Suppressor macrophage treated with lipopolysaccharide for 4 hours (primary cell): Measurements from ENCODE around the gene FAM227A.
"Not testable (repeated sequence)": the region's sequence is repeated elsewhere in the genome, so short reads cannot be mapped to it uniquely, and the experiment has no call there.

Source experiments
- DNase-seq: peaks from one replicate; pipeline ENCODE4 v3.0.0-alpha.2; 2020

FAM227A gene

GRCh38 chr22:38657045-38657909 lies 1.1 kb upstream of the FAM227A start:
- DNase-seq: peak; percentile 15

DNA sequence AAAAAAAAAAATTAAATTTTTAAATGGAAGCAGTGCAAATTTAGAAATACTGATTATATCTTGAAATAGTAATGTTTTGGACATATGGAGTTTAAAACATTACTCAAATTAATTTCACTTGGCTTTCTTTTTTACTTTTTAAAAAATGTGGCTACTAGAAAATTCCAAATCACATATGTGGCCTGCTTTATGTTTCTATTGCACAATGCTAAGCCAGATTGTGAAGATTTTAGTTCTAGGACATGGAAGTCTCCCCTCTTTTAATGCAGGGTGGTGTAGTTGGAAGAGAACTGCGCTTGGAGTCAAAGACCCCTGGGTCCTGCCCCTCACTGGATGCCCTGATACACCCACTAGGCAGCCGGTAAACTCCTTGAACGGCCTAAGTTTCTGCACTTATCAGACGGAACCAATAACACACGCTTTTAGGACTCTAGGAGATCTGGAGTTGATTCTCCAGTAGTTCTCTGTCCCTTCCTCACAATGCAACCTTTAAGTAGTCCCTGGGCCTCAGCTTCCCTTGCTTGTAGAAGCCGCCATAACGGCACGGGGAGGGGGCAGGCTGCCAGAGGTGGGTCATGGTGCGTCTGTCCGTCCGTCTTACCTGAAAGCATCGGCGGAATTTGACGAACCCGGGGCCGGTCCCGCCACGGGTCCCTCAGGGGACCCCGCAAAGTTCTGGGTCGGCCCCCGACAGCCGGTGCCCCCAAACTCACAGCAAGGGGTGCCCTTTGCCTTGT lies 505 bp downstream of the FAM227A start:
- DNase-seq: no peak

- DNase-seq: no peak
Measured at GRCh38 chr22:38653741-38654140, 2.5 kb downstream of the FAM227A start.

- DNase-seq: no peak
Measured at GRCh38 chr22:38652859-38653258, 3.3 kb downstream of the FAM227A start.

DNA sequence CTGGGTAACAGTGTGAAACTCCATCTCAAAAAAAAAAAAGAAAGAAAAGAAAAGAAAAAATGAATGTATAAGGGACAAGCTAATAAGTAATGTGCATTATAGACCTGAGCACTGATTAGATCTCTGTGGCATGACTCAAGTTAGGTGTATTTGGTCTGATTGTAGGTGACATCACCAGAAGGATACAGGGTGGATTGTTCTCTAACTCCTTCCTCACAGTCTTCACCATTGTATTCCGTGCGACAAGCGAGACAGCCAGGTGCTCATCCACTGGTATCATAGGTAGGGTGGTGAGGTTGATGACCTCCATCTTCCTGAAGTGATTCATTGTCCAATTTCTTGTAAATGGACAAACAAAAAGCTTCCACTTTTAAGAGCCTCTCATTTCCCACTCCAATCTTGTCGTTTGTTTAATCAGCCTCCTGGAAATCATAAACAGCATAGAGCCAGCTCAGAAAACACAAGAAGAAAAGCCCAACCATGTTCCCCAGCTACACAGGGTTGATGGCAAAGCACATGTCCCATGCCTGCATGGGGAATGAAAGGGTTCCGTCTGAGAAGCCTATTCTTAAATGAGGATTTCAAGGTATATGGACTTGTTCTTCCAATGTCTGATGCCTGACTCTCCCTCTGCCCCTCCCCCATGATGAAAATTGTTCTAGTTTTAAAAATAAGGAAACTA lies 6.2 kb downstream of the FAM227A start:
- no peak for DNase-seq

- no peak for DNase-seq
Measured at GRCh38 chr22:38645430-38645829, 10.8 kb downstream of the FAM227A start.

DNA sequence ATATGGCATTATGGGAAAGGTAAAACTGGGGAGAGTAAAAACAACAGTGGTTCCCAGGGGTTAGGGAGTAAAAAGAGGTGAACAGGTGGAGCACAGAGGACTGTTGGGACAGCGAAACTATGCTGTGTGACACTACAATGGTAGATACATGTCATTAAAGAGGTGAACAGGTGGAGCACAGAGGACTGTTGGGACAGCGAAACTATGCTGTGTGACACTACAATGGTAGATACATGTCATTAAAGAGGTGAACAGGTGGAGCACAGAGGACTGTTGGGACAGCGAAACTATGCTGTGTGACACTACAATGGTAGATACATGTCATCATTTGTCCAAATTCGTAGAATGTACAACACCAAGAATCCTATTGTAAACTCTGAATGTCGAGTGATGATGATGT lies 11.9 kb downstream of the FAM227A start:
- not testable (repeated sequence) for DNase-seq

DNA sequence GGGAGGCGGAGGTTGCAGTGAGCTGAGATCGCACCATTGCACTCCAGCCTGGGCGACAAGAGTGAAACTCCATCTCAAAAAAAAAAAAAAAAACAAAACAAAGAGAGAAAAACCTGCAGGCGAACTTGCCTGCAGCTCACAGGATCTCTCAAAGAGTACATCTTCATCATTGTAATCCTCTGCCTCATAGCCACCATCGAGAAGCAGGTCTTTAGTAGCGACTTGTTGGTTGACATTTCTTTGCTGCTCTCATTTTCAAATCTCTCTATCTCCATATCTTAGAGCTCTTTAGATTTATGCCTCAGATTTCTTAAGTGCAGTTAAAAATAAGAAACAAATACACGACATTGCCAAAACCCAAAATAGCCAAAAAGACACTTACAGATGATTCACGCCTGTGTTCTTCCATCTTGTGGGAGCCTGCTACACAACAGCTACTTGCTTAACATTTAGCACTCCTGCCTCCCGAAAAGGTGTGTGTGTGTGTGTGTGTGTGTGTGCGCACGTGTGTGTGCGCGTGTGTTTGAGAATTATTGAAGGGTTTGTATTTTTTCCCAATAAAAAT lies 14.6 kb downstream of the FAM227A start:
- DNase-seq: no peak

DNA sequence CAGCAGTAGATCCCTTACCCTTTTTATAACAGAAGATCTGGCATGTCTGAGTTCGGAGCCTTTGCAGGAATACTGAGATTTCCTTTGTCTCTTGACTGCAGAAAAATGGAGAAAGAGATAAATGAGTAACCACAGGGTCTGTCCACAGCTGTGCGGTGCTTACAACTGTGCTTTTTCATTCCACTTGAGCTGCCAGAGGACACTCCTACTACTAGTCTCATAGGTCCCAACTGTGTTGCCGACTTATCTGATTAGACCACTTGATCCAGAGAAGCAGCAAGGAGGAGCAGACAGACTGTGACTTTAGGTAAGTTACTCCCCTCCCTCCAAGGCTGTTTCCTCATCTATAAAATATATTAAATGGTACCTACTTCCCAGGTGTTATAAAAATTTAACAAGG lies 17.5 kb downstream of the FAM227A start:
- no peak for DNase-seq

- DNase-seq: no peak
Measured at GRCh38 chr22:38638216-38638615, 18.0 kb downstream of the FAM227A start.

DNA sequence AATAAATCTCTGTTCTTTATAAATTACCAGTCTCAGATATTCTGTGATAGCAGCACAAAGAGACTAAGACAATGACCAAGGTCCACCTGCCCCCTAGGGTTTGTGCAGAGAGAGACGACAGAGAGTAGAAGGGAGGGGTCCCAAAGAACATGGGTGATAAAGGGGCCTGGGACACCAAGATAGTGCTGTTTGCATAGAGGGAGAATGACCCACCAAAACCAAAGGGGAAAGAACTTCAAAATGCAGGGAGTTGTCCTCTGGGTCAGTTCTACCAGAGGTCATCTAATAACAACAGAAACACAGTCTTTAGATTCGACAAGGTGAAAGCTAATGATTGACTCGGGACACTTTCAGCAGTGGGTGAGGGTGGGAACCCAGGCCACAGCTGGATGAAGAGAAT lies 23.7 kb downstream of the FAM227A start:
- no peak for DNase-seq

- no peak for DNase-seq
Measured at GRCh38 chr22:38631724-38632123, 24.5 kb downstream of the FAM227A start.

DNA sequence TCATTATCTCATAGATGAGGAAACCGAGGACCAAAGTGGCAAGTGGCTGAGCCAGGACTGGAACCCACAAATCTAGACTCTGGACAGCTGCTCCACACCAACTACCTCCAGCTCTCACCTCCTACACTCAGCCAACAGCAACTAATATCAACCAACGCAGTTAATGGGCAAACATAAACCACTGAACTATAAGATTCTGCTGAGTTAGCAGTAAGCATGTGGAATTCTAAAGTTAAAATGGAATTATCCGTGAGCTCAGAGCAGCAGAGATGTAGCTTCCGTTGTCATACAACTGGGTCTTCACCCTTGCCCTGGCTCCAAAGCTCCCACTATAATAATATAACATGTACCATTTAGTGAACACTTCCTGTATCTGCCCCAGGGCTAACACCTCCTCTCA lies 27.1 kb downstream of the FAM227A start:
- DNase-seq: no peak

DNA sequence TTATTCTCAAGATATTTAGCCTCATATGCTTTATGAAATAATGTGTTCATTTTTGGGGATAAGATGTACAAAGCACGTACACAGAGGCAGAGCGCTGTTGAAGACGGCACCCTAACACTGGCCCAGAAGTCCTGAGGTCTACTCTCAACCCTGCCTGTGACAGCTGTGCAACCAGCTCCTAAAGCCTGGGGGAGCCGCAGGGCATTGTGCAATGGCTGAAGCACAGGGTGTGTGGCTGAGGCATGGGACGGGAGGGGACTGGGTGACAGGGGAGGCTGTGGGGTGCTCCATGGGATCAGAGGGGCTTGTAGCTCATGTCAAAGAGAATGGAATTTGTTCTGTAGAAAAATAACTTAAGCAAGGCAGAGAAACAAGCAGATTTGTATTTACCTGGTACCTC lies 27.7 kb downstream of the FAM227A start:
- DNase-seq: no peak

GRCh38 chr22:38623351-38623750 lies 32.8 kb downstream of the FAM227A start:
- DNase-seq: peak; percentile 31

- DNase-seq: no peak
Measured at GRCh38 chr22:38618682-38619081, 37.5 kb downstream of the FAM227A start.

DNA sequence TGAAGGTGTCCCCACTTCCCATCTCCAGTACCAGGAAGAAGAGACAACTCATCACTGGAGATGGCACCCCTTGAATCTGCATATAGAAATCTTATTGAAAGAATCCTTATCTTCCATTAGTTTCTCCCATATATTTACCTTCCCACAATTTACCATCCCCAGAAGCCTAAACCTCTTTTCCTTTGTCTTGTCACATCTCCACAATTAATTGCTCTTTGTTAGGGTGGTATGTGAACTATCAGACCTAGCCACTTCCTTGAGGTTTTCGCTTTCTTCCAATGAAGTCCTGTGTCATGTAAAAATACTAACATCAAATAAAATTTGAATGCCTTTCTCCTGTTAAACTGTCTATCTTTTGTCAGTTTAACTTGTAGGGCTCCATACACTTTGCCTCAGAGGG lies 37.9 kb downstream of the FAM227A start:
- DNase-seq: no peak

- not testable (repeated sequence) for DNase-seq
Measured at GRCh38 chr22:38615064-38615405, 41.2 kb downstream of the FAM227A start.

DNA sequence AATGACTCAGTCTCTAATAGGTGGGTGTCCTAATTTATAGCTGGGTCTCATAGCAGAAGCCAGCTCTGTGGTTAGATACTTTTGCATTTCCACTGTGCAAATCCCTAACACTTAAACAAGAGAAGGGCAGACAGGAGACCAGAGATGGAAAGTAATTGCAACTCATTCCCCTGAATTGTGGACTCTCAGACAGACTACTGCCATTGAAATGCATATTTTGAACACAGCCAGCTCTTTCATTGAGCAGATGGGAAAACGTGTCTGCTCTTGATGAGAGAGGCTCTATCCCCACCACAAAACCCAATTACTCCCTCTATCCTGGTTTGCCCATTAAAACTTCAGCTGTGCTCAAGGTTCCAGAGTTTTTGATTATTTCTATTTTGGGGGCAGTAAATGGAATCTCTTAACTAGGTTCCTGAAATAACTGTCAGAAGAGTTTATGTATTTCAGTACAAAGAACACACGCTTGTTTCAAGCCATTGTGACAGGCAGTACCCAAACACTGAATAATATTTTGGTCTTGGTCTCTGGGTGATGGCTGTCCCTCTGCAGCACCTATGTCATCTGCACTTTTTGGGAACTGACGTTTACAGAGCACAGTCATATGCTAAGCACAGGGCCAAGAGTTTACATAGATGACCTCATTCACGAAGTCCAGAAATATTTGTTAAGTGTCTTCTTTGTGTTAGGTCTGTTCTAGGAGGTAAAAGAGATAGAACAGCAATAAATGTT lies 41.7 kb downstream of the FAM227A start:
- DNase-seq: no peak

DNA sequence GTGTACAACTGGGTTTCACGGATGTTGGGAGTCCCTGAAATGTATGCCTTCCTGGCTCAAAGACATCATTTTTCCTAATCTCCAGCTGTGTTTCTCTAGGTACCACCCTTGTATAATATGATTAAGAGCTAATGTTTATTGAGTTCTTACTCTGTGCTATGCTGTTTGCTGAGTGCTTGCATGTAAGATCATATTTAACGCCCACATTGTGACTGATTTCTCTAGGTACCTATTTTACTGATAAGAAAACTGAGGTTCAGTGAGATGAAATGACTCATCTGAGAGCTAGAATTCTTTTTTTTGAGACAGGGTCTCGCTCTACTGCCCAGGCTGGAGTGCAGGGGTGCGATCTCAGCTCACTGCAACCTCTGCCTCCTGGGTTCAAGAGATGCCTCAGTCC lies 42.6 kb downstream of the FAM227A start:
- no peak for DNase-seq

DNA sequence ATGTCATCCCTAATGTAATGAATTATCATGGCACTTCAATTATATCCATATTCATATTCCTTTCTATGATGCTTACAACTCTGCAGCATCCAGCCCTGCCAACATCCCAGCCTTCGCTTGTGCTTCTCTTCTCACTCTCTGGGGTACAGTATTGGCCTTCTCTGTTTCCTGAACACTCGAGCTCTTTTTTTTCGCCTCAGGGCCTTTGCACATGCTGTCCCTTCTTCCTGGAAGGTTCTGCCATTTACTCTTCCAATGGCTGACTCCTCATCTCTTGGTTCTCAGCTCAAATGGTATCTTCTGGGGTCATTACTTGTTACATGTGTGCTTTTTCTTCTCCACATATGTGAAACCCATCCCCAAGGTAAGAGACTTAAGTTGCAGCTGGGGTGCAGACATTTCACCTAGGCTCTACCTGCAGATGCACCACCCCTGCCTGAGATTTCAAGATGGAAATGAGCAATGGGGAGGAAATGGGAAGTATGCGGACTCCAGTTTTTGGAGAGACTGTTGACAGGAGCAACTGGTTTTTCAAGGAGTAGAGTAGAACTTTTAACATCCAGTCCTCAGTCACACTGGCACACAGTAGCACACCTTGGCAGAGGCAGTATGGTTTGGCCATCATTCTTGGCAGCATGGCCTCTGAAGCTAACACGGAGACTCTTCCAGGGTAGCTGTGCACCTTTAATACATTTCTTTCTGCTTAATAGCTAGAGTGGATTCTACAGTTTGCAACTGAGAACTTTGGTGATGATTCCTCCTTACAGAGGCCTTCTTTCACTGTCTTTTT lies 43.8 kb downstream of the FAM227A start:
- no peak for DNase-seq

GRCh38 chr22:38611559-38611958 lies 44.6 kb downstream of the FAM227A start:
- DNase-seq: no peak
